ENCODE results near the gene SLC7A5. TPM values are rescaled to one million over a fixed set of nuclear protein-coding genes. Genes with fewer than 3 reads are reported as not detected.
A peak's percentile ranks its signal among the peaks of the same experiment; 100 is the strongest.

SLC7A5 gene
- total RNA-seq, 2 experiments from 2014 or later, result 140 to 283 TPM

GRCh38 chr16:87842209-87842869, 27.0 kb downstream of the SLC7A5 start:
- Histone ChIP-seq H3K9me2 (ENCODE audit: insufficient read depth, low read length) (no peaks in the 10 kb centered on the region), H3K36me3 (ENCODE audit: insufficient read depth, low read length) (peaks cover 98% of the 10 kb centered on the region), H4K20me1 (ENCODE audit: insufficient read depth, low read length) (0 out of 2 replicates have a peak, but pooled peaks cover 9% of the 10 kb centered on the region), H3K4me3 (ENCODE audit: low read depth, low read length, poor library complexity, severe bottlenecking) (peak overlapping the region; percentile 27), H3K4me2 (ENCODE audit: low read length) (peak overlapping the region; percentile 59), H2AFZ (ENCODE audit: low read length) (no peak overlapping the region), H3K27ac (ENCODE audit: low read depth, low read length, poor library complexity, severe bottlenecking) (peak overlapping the region; percentile 61), H3K9me3 (ENCODE audit: low read length) (no peaks in the 10 kb centered on the region), H3K79me2 (ENCODE audit: insufficient read depth, low read depth, low read length) (peaks cover 57% of the 10 kb centered on the region), H3K4me1 (ENCODE audit: insufficient read depth, low read length, poor library complexity, severe bottlenecking) (peaks cover 40% of the 10 kb centered on the region)
- ChIA-PET POLR2A (interaction anchor here (0.9 to 1.3 kb wide), 2 partner anchors 32 to 61 kb away, joined by 4 to 5 read pairs; no protein-coding TSS in a partner anchor), CTCF (ENCODE audit: unreplicated experiment) (interaction anchor here (1.5 kb wide), 1 partner anchor 28 kb away, joined by 3 read pairs; no protein-coding TSS in a partner anchor)
- TF ChIP-seq EZH2phosphoT487 (IDR thresholded peaks at IDR 0.05; ENCODE audit: borderline replicate concordance, low read depth, low read length) (no peak), CTCF (conservative IDR thresholded peaks at IDR 0.05; ENCODE audit: low read length) (no peak)
- intact Hi-C loops (cut with micrococcal nuclease; ENCODE audit: unreplicated experiment), result loop anchor here (2.0 kb wide), 1 partner anchor 64 kb away; no protein-coding TSS in a partner anchor
- peak; percentile 77 for DNase-seq (ENCODE audit: low spot score)
- BruUV-seq (replicated peaks), result no TSS peak

DNA sequence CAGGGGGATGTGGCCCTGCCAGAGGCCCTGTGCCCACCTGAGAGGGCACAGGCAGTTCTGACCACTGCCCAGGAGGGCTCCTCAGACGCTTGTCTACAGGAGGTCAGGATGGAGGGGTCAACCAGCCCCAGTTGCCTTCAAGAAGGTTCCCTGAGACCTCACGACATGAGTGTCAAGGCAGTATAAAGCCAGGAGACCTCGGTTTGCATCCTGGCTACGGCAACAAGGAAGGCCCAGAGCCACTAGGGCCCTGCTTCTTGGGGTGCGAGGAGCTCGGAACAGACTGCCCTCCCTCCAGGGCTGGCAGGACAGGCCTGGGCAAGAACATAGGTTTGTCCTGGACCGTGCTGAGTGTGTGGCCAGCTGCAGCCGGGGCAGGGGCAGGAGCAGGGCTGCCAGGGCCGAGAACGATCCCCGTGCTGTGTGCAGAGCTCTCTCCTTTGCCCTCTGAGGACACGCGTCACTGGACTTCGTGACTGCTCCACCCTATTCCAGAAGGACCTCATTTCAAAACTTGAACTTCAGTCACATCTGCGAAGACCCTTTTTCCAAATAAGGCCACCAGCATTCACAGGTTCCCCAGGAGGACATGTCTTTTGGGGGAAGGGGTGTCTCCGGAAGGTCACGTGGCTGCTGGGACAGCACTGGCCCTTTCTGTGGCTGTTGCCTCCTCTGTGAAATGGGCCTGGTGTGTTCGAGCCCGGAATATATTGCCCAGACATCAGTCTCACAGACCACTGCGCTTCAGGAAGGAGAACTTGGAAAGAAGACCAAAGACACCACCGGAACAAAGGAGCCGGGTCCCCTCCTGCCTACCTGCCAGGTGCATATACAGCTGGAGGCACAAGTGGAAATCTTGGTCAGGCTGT, 27.7 kb downstream of the SLC7A5 start:
- H3K9me2 ChIP-seq (ENCODE audit: insufficient read depth, low read length), result no peaks in the 10 kb centered on the region
- H3K4me2 ChIP-seq (ENCODE audit: low read length), result no peak overlapping the region
- intact Hi-C loops (cut with micrococcal nuclease; ENCODE audit: unreplicated experiment), result loop anchor here (2.0 kb wide), 1 partner anchor 63 kb away; no protein-coding TSS in a partner anchor
- H3K4me3 ChIP-seq (ENCODE audit: low read depth, low read length, poor library complexity, severe bottlenecking), result no peak overlapping the region
- TF ChIP-seq CTCF (conservative IDR thresholded peaks at IDR 0.05; ENCODE audit: low read length) (no peak), EZH2phosphoT487 (IDR thresholded peaks at IDR 0.05; ENCODE audit: borderline replicate concordance, low read depth, low read length) (no peak)
- H3K9me3 ChIP-seq (ENCODE audit: low read length), result no peaks in the 10 kb centered on the region
- POLR2A ChIA-PET, result no interaction called here
- peaks cover 98% of the 10 kb centered on the region for H3K36me3 ChIP-seq (ENCODE audit: insufficient read depth, low read length)
- DNase-seq (ENCODE audit: low spot score), result no peak
- H4K20me1 ChIP-seq (ENCODE audit: insufficient read depth, low read length), result 0 out of 2 replicates have a peak, but pooled peaks cover 5% of the 10 kb centered on the region
- H3K27ac ChIP-seq (ENCODE audit: low read depth, low read length, poor library complexity, severe bottlenecking), result peak overlapping the region; percentile 61
- CTCF ChIA-PET (ENCODE audit: unreplicated experiment), result no interaction called here
- no TSS peak for BruUV-seq (replicated peaks)
- H3K79me2 ChIP-seq (ENCODE audit: insufficient read depth, low read depth, low read length), result peaks cover 49% of the 10 kb centered on the region
- H2AFZ ChIP-seq (ENCODE audit: low read length), result no peak overlapping the region
- peaks cover 40% of the 10 kb centered on the region for H3K4me1 ChIP-seq (ENCODE audit: insufficient read depth, low read length, poor library complexity, severe bottlenecking)
